Uterus (tissue), 4 donors: ENCODE measurements around the gene STIMATE. TPM values are rescaled to one million over a fixed set of nuclear protein-coding genes. Genes with fewer than 3 reads are reported as not detected.

Source experiments
- DNase-seq, 2 donors: peaks; one replicate each; pipeline ENCODE4 v3.0.0-alpha.2; 2019 to 2020
- H3K27ac ChIP-seq, 2 donors: fragments of 200-600 bp; sonication (generic); 1 replicate in 1 of 2; 2 replicates in 1 of 2; pipeline ENCODE4 v1.5.1; 2016 to 2018
- H3K27me3 ChIP-seq, 2 donors: fragments of 200-600 bp; sonication (generic); one replicate each; pipeline ENCODE4 v1.5.1; 2018 to 2019; ENCODE audit warnings: control low read depth in 1 of 2
- H3K36me3 ChIP-seq, 2 donors: fragments of 200-600 bp; sonication (generic); one replicate each; pipeline ENCODE4 v1.5.1; 2019; ENCODE audit warnings: control low read depth in 1 of 2
- H3K4me1 ChIP-seq, 2 donors: fragments of 200-600 bp; sonication (generic); one replicate each; pipeline ENCODE4 v1.5.1; 2018 to 2019; ENCODE audit warnings: control low read depth in 1 of 2
- H3K4me3 ChIP-seq, 2 donors: fragments of 200-600 bp; sonication (generic); 1 replicate in 1 of 2; 2 replicates in 1 of 2; pipeline ENCODE4 v1.5.1; 2018 to 2019; ENCODE audit warnings: mild to moderate bottlenecking in 1 of 2
- H3K9me3 ChIP-seq, 2 donors: fragments of 200-600 bp; sonication (generic); one replicate each; pipeline ENCODE4 v1.5.1; 2019; ENCODE audit warnings: control low read depth in 1 of 2
- CTCF ChIP-seq, 4 experiments: fragments of 200-600 bp in 2 of 4; fragments of 450-650 bp in 2 of 4; sonication (generic) in 2 of 4; IDR thresholded peaks; one replicate each; pipeline ENCODE4 v1.5.1; 2016 to 2019; ENCODE audit warnings: antibody characterized with exemption in 4 of 4, mild to moderate bottlenecking in 2 of 4, moderate library complexity in 1 of 4
- POLR2A ChIP-seq, 2 donors: fragments of 450-650 bp; IDR thresholded peaks; one replicate each; pipeline ENCODE4 v1.6.1; 2016; ENCODE audit warnings: antibody characterized with exemption in 2 of 2, mild to moderate bottlenecking in 1 of 2, moderate library complexity in 1 of 2
- intact Hi-C: fragments of 100-400 bp; cut with DNase I; formaldehyde crosslinking; loops from one replicate; pipeline ENCODE4 v1.15.1; 2023; ENCODE audit warnings: low total_unique reads
- total RNA-seq, 4 donors: library from RNA; depleted of rRNA in 3 of 4; stranded (reverse); fragments of >200 nt in 3 of 4; gene quantifications; one replicate each; pipeline versions ENCODE4 v1.1.0 to v1.2.4, GENCODE V29; 2014 to 2023
- donor health status: DM: yes; HTN: yes; CAD: no.

STIMATE gene
- total RNA-seq, 4 donors from 2014 or later: 6.7 to 24.1 (median 21.5) TPM

GRCh38 chr3:52931328-52931727 is 34.0 kb upstream of the STIMATE start:
- TF ChIP-seq POLR2A (IDR thresholded peaks at IDR 0.05) (no peak), CTCF (IDR thresholded peaks at IDR 0.05) (no peak)
- no peak overlapping the region for H3K4me3 ChIP-seq
- no peaks in the 10 kb centered on the region for H3K36me3 ChIP-seq
- no peaks in the 10 kb centered on the region for H3K27me3 ChIP-seq
- H3K9me3 ChIP-seq: no peaks in the 10 kb centered on the region
- DNase-seq: no peak
- H3K27ac ChIP-seq: no peak overlapping the region
- H3K4me1 ChIP-seq: no peaks in the 10 kb centered on the region
- intact Hi-C loops: no loop called here

GRCh38 chr3:52930748-52931147 is 33.4 kb upstream of the STIMATE start:
- Histone ChIP-seq H3K27me3 (no peaks in the 10 kb centered on the region), H3K36me3 (no peaks in the 10 kb centered on the region), H3K4me3 (no peak overlapping the region), H3K27ac (no peak overlapping the region), H3K9me3 (no peaks in the 10 kb centered on the region), H3K4me1 (no peaks in the 10 kb centered on the region)
- intact Hi-C loops: no loop called here
- no peak for DNase-seq
- TF ChIP-seq POLR2A (IDR thresholded peaks at IDR 0.05) (no peak), CTCF (IDR thresholded peaks at IDR 0.05) (no peak)

GRCh38 chr3:52926554-52926953 is 29.2 kb upstream of the STIMATE start:
- Histone ChIP-seq H3K4me3 (no peak overlapping the region), H3K36me3 (no peaks in the 10 kb centered on the region), H3K27ac (no peak overlapping the region), H3K9me3 (no peaks in the 10 kb centered on the region), H3K4me1 (no peaks in the 10 kb centered on the region), H3K27me3 (no peaks in the 10 kb centered on the region)
- DNase-seq: no peak
- intact Hi-C loops: no loop called here
- TF ChIP-seq POLR2A (IDR thresholded peaks at IDR 0.05): no peak

- H3K27me3 ChIP-seq: no peaks in the 10 kb centered on the region
- intact Hi-C loops: no loop called here
- no peaks in the 10 kb centered on the region for H3K9me3 ChIP-seq
- H3K27ac ChIP-seq: no peak overlapping the region
- no peaks in the 10 kb centered on the region for H3K36me3 ChIP-seq
- DNase-seq: no peak
- no peak for TF ChIP-seq CTCF (IDR thresholded peaks at IDR 0.05)
- no peak for TF ChIP-seq POLR2A (IDR thresholded peaks at IDR 0.05)
- no peaks in the 10 kb centered on the region for H3K4me1 ChIP-seq
- no peak overlapping the region for H3K4me3 ChIP-seq
Observed at GRCh38 chr3:52925405-52926313, 28.3 kb upstream of the STIMATE start.

GRCh38 chr3:52923963-52924362 is 26.6 kb upstream of the STIMATE start:
- intact Hi-C loops: no loop called here

More at GRCh38 chr3:52923963-52924362, 26.6 kb upstream of the STIMATE start:
- Histone ChIP-seq H3K36me3 (no peaks in the 10 kb centered on the region), H3K27me3 (no peaks in the 10 kb centered on the region), H3K27ac (no peak overlapping the region), H3K4me3 (no peak overlapping the region), H3K9me3 (no peaks in the 10 kb centered on the region), H3K4me1 (no peaks in the 10 kb centered on the region)
- DNase-seq: no peak
- TF ChIP-seq POLR2A (IDR thresholded peaks at IDR 0.05): no peak
- no peak for TF ChIP-seq CTCF (IDR thresholded peaks at IDR 0.05)
